SU-DHL-6 (cell line): Measurements from ENCODE around the gene LRRK1.

Experiments
- H2AFZ ChIP-seq: fragments of 200-600 bp; sonication (generic); 2 replicates; pipeline ENCODE4 v1.6.1; 2014; ENCODE audit warnings: low read depth, mild to moderate bottlenecking, moderate library complexity, mixed read lengths, antibody characterized with exemption, low read length; ENCODE audit not compliant: severe bottlenecking
- H3F3A ChIP-seq: fragments of 200-600 bp; shearing (Covaris generic); 2 replicates; pipeline ENCODE4 v1.6.0; 2016; ENCODE audit warnings: antibody characterized with exemption, mild to moderate bottlenecking; ENCODE audit not compliant: insufficient read depth
- H3K27ac ChIP-seq: fragments of 200-600 bp; sonication (generic); 2 replicates; pipeline ENCODE4 v1.5.1; 2016; ENCODE audit warnings: low read depth, mild to moderate bottlenecking, low read length, moderate library complexity, mixed read lengths
- H3K27me3 ChIP-seq: fragments of 200-600 bp; sonication (generic), shearing (Covaris generic); 2 replicates; pipeline ENCODE4 v1.6.0; 2014; ENCODE audit warnings: mild to moderate bottlenecking, low read length
- H3K36me3 ChIP-seq: fragments of 200-600 bp; sonication (generic); 2 replicates; pipeline ENCODE4 v1.6.1; 2014; ENCODE audit warnings: mild to moderate bottlenecking, low read length, mixed read lengths
- H3K4me2 ChIP-seq: fragments of 300-600, 200-600 bp; shearing (Covaris generic), sonication (generic); 2 replicates; pipeline ENCODE4 v1.6.0; 2014; ENCODE audit warnings: low read length, low read depth, mild to moderate bottlenecking; ENCODE audit not compliant: poor library complexity, severe bottlenecking
- H3K4me3 ChIP-seq: fragments of 200-600 bp; sonication (generic); 2 replicates; pipeline ENCODE4 v1.5.1; 2014; ENCODE audit warnings: antibody characterized with exemption, low read length, mild to moderate bottlenecking, mixed read lengths; ENCODE audit not compliant: insufficient read depth, poor library complexity, severe bottlenecking
- H3K79me2 ChIP-seq: fragments of 200-600 bp; sonication (generic); 2 replicates; pipeline ENCODE4 v1.6.1; 2014; ENCODE audit warnings: mild to moderate bottlenecking, low read length, moderate library complexity; ENCODE audit not compliant: insufficient read depth
- H3K9ac ChIP-seq: fragments of 200-600 bp; sonication (generic); 2 replicates; pipeline ENCODE4 v1.7.0; 2014; ENCODE audit warnings: mild to moderate bottlenecking, low read length
- H3K9me2 ChIP-seq: fragments of 200-600 bp; sonication (generic); replicated peaks from 2 replicates; pipeline ENCODE4 v1.6.1; 2014; ENCODE audit warnings: low read length; ENCODE audit not compliant: insufficient read depth
- H3K9me3 ChIP-seq: fragments of 200-600 bp; sonication (generic); 2 replicates; pipeline ENCODE4 v1.6.1; 2014; ENCODE audit warnings: low read length, mixed read lengths; ENCODE audit not compliant: insufficient read depth
- H4K20me1 ChIP-seq: fragments of 200-600 bp; sonication (generic); 2 replicates; pipeline ENCODE4 v1.6.1; 2014; ENCODE audit warnings: low read depth, mild to moderate bottlenecking, antibody characterized with exemption, low read length, moderate library complexity, mixed read lengths
- EZH2phosphoT487 ChIP-seq: fragments of 200-600 bp; sonication (generic), shearing (Covaris generic); conservative IDR thresholded peaks from 2 replicates; pipeline ENCODE4 v1.6.1; 2018; ENCODE audit warnings: mild to moderate bottlenecking, antibody characterized with exemption, low read length, moderate library complexity, mixed read lengths
- TF ChIP-seq, protein P1 (sequence below): fragments of 200-600 bp; sonication (generic); IDR thresholded peaks from one replicate; pipeline ENCODE4 v1.5.1; 2017; ENCODE audit warnings: antibody characterized with exemption, mild to moderate bottlenecking, low read length, moderate library complexity; ENCODE audit not compliant: insufficient read depth, poor library complexity, severe bottlenecking

Gene LRRK1

DNA sequence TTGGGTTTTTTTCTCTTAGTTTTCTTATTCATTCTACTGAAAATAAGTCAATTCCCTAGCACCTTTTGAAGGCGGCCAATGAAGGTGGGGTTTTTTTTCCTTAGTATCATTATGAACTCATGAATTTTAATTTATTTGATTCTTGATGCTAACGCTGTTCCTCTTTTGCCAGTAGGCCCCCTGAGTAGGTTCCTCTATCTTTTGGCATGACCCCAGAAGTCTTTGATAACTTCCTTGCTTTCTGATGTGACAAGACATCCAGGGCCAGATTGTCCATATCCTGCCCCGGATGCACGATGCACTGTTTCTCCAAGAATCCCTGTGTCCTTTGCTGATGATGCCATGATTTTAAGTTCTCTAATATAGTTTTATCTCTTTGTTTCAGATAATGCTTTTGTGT, 20.6 kb downstream of the LRRK1 start:
- Histone ChIP-seq H3K9me3 (no peaks in the 10 kb centered on the region), H3K9me2 (no peaks in the 10 kb centered on the region), H3K9ac (no peak overlapping the region; the same call in 1 of the 2 replicates), H3K79me2 (peaks cover 99% of the 10 kb centered on the region), H3K27me3 (no peaks in the 10 kb centered on the region), H4K20me1 (no peaks in the 10 kb centered on the region; the same call in 1 of the 2 replicates), H3K4me3 (no peak overlapping the region), H3K4me2 (peak overlapping the region; percentile 39), H3F3A (peaks cover 36% of the 10 kb centered on the region), H3K36me3 (peaks cover 39% of the 10 kb centered on the region), H3K27ac (peak overlapping the region; percentile 64), H2AFZ (no peak overlapping the region)
- TF ChIP-seq, protein P1, sequence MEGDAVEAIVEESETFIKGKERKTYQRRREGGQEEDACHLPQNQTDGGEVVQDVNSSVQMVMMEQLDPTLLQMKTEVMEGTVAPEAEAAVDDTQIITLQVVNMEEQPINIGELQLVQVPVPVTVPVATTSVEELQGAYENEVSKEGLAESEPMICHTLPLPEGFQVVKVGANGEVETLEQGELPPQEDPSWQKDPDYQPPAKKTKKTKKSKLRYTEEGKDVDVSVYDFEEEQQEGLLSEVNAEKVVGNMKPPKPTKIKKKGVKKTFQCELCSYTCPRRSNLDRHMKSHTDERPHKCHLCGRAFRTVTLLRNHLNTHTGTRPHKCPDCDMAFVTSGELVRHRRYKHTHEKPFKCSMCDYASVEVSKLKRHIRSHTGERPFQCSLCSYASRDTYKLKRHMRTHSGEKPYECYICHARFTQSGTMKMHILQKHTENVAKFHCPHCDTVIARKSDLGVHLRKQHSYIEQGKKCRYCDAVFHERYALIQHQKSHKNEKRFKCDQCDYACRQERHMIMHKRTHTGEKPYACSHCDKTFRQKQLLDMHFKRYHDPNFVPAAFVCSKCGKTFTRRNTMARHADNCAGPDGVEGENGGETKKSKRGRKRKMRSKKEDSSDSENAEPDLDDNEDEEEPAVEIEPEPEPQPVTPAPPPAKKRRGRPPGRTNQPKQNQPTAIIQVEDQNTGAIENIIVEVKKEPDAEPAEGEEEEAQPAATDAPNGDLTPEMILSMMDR, result no peak
- TF ChIP-seq EZH2phosphoT487, result no peak

DNA sequence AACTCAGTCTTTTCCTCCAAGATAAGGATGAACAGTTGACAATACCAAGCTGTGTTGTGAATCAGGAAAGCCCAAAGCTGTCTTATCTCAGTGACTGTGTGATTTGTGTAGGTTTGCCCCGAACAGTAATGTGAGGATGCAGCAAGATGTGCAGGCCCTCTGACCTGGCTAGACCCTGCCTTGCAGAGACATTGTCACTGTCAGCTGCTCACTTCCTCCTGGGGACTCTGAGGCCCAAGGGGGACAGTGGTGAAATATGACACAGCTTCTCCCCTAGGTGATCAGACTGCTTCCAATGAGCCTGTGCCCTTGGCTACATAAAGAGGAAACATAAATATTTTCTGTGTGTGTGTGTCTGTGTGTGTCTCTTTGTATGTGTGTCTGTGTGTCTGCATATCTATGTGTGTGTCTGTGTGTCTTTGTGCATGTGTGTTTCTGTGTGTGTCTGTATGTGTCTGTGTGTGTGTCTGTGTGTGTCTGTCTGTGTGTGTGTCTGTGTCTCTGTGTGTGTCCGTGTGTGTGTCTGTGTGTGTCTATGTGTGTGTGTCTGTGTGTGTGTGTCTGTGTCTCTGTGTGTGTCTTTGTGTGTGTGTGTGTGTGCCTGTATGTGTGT, 21.7 kb downstream of the LRRK1 start:
- H2AFZ ChIP-seq, result no peak overlapping the region
- peak overlapping the region; percentile 22; the same call in 1 of the 2 replicates for H3K9ac ChIP-seq
- no peak overlapping the region for H3K4me3 ChIP-seq
- H3K27me3 ChIP-seq, result no peaks in the 10 kb centered on the region
- H3K4me2 ChIP-seq, result peak overlapping the region; percentile 39
- peaks cover 32% of the 10 kb centered on the region for H3F3A ChIP-seq
- H3K9me3 ChIP-seq, result no peaks in the 10 kb centered on the region
- H3K27ac ChIP-seq, result peak overlapping the region; percentile 64
- peaks cover 45% of the 10 kb centered on the region for H3K36me3 ChIP-seq
- H3K79me2 ChIP-seq, result peaks cover 99% of the 10 kb centered on the region
- no peaks in the 10 kb centered on the region for H3K9me2 ChIP-seq
- TF ChIP-seq EZH2phosphoT487, result no peak
- TF ChIP-seq, protein P1, result no peak
- no peaks in the 10 kb centered on the region; the same call in 1 of the 2 replicates for H4K20me1 ChIP-seq

DNA sequence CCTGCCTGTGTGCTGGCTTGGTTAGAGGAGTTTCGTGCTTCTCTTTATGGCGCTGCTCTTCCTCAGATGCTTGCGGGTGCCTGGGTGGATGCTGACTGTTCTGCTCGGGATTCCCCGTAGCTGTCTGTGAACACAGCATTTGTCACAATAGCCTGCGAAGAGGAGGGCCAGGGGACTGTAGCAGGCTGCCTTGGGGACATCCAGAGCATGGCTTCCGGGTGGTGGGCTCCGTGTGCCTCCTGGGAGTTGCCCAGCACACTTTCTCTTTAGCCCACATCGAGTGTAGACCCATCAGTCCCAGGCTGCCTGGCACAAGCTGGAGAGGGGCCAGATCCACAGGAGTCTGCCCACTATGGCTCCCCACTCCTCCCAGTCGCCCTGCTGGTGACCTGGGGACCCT, 22.4 kb downstream of the LRRK1 start:
- H3K9me3 ChIP-seq, result no peaks in the 10 kb centered on the region
- H3F3A ChIP-seq, result peaks cover 32% of the 10 kb centered on the region
- H3K27ac ChIP-seq, result peak overlapping the region; percentile 64
- H3K79me2 ChIP-seq, result peaks cover 99% of the 10 kb centered on the region
- no peaks in the 10 kb centered on the region for H3K27me3 ChIP-seq
- H3K4me3 ChIP-seq, result no peak overlapping the region
- H3K4me2 ChIP-seq, result peak overlapping the region; percentile 39
- H3K9ac ChIP-seq, result peak overlapping the region; percentile 22; the same call in 1 of the 2 replicates
- peaks cover 52% of the 10 kb centered on the region for H3K36me3 ChIP-seq
- no peaks in the 10 kb centered on the region for H3K9me2 ChIP-seq
- no peak for TF ChIP-seq EZH2phosphoT487
- TF ChIP-seq, protein P1, result no peak
- no peak overlapping the region for H2AFZ ChIP-seq
- H4K20me1 ChIP-seq, result peaks cover 6% of the 10 kb centered on the region; the same call in 1 of the 2 replicates
